NCI-H510A treated with DMSO at 0.1 percent for 48 hours (cell line): Measurements from ENCODE around the gene SOX15.

Experiments
- DNase-seq: peaks from one replicate; lab custom pipeline; 2025; lab: John Stamatoyannopoulos, UW

Gene SOX15

DNA sequence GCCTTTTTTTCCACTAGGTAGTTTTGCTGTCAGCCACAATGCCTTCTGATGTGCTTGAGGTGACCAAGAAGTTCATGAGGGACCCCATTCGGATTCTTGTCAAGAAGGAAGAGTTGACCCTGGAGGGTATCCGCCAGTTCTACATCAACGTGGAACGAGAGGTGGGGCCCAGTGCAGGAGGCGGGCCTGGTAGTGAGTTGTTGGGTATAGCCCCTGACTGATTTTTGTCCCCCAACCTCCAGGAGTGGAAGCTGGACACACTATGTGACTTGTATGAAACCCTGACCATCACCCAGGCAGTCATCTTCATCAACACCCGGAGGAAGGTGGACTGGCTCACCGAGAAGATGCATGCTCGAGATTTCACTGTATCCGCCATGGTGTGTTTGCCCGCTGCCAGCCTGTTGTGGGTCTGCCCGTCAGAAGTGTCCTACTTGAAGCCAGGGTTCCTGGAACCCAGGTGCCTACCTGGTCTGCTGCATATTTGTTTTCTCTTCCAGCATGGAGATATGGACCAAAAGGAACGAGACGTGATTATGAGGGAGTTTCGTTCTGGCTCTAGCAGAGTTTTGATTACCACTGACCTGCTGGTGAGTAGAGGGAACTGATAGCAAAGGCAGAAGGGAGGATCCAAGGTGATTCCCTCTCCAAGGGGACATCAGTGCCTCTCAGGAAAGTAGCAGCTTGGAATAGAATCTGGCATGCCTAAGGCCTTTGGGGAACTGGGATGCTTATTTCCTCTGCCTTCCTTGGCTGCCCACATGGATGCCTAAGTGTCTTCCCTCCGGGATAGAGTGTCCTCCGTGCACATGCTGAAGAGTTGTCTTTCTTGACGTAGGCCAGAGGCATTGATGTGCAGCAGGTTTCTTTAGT lies 12.3 kb downstream of the SOX15 start:
- no peak for DNase-seq

DNA sequence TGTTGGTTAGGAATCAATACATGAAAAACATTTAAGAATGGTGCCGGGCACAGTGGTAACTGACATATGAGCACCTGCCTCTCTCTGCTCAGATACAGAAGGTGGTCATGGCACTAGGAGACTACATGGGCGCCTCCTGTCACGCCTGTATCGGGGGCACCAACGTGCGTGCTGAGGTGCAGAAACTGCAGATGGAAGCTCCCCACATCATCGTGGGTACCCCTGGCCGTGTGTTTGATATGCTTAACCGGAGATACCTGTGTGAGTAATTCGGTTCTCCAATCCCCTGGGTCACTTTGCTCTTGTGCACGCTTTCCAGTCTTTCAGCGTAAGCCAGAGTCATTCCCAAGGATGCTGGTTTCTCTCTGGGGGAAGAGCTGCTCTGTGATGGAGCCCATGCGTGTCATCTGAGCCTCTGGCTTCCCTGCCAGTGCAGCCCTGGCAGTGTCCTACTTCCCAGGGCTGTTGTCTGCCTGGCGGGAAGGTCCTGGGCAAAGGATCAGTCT lies 13.4 kb downstream of the SOX15 start:
- DNase-seq, result no peak

- no peak for DNase-seq
Measured at GRCh38 chr17:7575959-7576358, 13.9 kb downstream of the SOX15 start.

GRCh38 chr17:7575481-7575883 lies 14.4 kb downstream of the SOX15 start:
- DNase-seq, result no peak

DNA sequence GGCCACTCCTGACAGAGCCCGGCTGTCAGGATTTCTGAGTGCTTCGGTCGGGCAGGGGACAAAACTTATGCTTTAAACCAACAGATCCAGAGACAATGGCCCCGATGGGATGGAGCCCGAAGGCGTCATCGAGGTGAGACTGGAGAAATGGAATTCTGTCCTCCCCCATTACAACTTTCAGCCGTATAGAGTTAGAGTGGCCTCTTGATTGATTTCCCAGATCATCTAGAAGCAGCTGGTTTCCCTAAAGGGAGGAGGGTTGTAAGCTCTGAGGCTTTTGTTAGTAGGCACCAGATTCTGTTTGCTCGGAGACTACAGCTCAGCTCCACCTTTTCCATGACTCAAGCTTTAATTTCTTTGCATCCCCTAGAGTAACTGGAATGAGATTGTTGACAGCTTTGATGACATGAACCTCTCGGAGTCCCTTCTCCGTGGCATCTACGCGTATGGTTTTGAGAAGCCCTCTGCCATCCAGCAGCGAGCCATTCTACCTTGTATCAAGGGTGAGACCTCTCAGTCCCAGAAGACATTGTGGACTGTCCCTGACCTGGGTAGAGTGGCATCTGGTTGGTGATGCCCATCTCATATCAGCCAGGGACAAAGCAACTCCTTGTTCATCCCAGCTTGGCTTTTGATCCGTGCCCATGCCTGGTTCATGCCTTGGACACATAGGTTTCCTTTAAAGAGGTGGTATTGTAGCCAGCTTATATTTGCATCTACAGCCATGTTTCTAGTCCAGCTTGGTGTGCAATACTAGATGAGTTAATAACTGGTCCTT lies 15.5 kb downstream of the SOX15 start:
- no peak for DNase-seq

GRCh38 chr17:7573324-7574080 lies 16.4 kb downstream of the SOX15 start:
- DNase-seq, result peak; percentile 60

GRCh38 chr17:7572588-7573323 lies 17.1 kb downstream of the SOX15 start:
- peak; percentile 99 for DNase-seq

DNA sequence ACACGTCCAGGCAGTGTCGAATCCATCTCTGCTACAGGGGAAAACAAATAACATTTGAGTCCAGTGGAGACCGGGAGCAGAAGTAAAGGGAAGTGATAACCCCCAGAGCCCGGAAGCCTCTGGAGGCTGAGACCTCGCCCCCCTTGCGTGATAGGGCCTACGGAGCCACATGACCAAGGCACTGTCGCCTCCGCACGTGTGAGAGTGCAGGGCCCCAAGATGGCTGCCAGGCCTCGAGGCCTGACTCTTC lies 17.6 kb downstream of the SOX15 start:
- no peak for DNase-seq

DNA sequence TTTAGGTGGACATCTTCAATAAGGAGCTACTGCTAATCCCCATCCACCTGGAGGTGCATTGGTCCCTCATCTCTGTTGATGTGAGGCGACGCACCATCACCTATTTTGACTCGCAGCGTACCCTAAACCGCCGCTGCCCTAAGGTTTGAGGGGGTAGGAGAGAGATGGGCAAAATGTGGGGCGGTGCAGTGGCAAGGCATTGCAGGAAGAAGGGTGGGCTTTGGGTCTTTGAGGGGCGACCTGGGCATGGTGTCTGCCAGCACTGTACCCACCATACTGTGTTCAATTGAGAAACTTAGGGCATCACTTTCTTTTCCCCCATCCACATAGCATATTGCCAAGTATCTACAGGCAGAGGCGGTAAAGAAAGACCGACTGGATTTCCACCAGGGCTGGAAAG lies 19.5 kb downstream of the SOX15 start:
- no peak for DNase-seq

DNA sequence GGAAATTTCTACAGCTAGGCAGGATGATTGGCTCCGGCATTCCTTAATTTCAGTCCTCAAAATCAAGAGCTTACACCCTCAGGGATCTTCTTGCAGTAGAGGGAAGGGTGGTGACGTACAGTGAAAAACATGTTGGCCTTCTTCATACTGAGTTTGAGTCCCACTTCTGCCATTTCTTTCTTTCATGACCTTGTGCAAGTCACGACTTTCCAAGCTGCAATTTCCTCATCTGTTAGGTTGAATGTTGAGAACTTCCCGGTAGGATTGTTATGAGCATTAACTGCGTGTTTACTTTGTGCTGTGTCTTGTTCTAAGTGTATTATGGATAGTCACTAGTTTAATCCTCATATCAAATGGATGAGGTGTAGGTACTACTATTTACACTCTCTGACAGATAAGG lies 20.3 kb downstream of the SOX15 start:
- no peak for DNase-seq

- DNase-seq, result no peak
Measured at GRCh38 chr17:7563115-7563869, 26.6 kb downstream of the SOX15 start.

DNA sequence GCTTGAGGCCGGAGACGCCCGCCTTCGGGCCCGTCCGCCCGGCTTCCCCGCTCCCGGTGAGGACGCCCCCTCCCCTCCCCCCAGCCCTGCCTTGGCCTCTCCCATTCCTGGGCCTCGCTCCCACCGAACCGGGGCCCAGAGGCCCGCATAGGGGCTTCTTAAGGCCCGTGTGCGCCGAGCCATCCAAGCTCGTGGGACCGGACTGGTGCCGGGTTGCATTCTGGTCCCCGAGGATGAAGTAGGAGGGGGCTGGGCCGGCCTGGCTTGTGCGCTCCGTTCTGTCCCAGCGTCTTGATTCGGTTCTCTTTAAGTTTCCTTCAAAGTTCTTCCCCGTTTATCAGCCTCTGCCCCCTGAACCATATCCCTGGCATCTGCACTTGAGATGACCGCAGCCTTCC lies 27.7 kb downstream of the SOX15 start:
- no peak for DNase-seq

- DNase-seq, result peak; percentile 72
Measured at GRCh38 chr17:7561589-7562207, 28.2 kb downstream of the SOX15 start, which contains the start of gene SENP3. TSS of gene SENP3 (plus strand) at chr17:7561919. CDS start at chr17:7563077, 1,158 bp downstream.

DNA sequence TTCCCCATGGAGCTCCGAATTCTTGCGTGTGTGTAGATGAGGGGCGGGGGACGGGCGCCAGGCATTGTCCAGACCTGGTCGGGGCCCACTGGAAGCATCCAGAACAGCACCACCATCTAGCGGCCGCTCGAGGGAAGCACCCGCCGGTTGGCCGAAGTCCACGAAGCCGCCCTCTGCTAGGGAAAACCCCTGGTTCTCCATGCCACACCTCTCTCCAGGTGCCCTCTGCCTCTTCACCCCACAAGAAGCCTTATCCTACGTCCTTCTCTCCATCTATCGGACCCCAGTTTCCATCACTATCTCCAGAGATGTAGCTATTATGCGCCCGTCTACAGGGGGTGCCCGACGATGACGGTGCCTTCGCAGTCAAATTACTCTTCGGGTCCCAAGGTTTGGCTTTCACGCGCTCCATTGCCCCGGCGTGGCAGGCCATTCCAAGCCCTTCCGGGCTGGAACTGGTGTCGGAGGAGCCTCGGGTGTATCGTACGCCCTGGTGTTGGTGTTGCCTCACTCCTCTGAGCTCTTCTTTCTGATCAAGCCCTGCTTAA lies 28.8 kb downstream of the SOX15 start:
- DNase-seq, result peak; percentile 85

DNA sequence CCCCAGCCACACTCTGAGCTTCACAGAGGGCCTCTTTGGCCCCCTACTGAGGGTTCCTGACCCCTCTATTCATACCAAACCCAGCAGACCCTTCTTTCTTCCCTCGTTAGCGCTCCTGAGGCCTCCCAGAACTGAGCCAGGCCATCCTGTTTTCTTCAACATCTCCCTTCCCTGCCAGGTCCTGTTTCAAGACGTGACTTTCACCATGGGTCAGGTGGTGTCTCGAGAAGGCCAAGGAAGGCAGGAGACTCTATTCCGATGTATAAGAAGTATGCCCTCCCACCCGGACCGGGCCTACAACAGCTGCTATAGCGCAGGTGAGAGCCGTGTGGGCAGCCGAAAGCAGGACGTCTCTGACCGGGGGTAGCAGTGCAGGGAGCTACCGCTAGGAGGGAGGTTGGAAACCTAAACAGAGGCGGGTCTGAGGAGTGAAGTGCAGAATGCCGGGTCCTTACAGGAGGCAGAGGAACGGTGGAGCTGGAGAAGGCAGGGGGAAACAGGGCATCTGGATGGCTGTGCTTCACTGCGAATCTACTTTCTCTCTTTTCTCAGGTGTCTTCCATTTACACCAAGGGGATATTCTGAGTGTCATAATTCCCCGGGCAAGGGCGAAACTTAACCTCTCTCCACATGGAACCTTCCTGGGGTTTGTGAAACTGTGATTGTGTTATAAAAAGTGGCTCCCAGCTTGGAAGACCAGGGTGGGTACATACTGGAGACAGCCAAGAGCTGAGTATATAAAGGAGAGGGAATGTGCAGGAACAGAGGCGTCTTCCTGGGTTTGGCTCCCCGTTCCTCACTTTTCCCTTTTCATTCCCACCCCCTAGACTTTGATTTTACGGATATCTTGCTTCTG lies 29.5 kb downstream of the SOX15 start:
- peak; percentile 84 for DNase-seq

- no peak for DNase-seq
Measured at GRCh38 chr17:7559320-7560171, 30.3 kb downstream of the SOX15 start.

- DNase-seq, result no peak
Measured at GRCh38 chr17:7558544-7559319, 31.2 kb downstream of the SOX15 start, which contains the start of gene TNFSF13. TSS of gene TNFSF13 (plus strand) at chr17:7558750. CDS start at chr17:7559040, 290 bp downstream.
